D721Med (cell line): Measurements from ENCODE around the gene KIF1B.

Experiments
- DNase-seq: peaks from one replicate; pipeline ENCODE4 v3.0.0; 2011; ENCODE audit warnings: low spot score; ENCODE audit not compliant: insufficient read length
- FAIRE-seq: peaks from 2 replicates; lab custom pipeline; 2011; peaks lifted over from hg19 to GRCh38; lab: Jason Lieb, UNC
- CTCF ChIP-seq: IDR thresholded peaks from 2 replicates; pipeline ENCODE4 v1.5.1; 2012; ENCODE audit warnings: mild to moderate bottlenecking, control low read depth; ENCODE audit not compliant: insufficient read depth; ENCODE audit errors: missing control alignments

The KIF1B gene

DNA sequence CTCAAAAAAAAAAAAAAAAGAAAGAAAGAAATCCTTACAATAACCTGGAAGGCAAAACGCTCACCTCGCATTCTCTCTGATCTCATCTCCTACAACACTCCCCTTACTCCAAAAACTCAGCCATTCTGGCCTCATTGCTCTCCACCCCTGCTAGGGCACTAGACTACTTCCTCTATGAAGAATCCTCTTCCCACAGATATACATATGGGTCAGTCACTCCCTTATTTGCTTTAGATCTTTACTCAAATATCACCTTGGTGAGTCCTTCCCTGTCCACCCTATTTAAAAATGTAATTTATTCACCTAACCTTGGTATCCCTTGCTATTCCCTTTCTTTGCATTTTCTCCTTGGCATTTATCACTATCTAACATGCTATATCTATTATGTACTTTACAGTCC, 24.6 kb upstream of the KIF1B start:
- FAIRE-seq: no peak
- no peak for DNase-seq
- no peak for TF ChIP-seq CTCF

DNA sequence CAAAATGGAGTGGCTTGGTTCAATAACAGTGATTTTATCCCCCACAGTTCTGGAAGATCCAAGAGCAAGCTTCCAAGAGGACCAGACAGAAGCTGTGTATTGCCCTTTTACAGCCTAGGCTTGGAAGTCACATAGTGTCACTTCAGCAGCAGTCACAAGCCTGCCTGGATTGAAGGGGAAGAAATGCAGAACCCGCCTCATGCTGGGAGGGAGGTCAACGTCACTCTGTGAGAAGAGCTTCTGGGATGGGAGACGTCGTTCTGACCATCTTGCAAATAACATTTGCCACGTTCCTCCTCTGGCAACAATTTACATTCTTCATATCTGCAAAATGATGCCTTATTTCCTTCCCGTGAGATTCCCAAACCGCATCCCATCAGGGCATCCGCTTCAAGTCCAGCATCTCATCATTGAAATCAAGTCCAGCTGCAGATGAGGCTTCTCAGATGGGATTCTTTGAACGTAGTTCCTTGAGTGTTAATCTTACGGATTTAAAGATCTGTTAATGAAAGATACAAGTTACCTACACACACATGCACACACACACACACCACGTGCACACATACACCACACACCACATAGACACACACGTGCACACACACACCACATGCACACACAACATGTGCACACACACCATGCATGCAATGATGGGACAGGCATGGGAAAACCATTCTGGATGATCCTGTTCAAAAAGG, 23.9 kb upstream of the KIF1B start:
- DNase-seq: no peak
- FAIRE-seq: no peak
- no peak for TF ChIP-seq CTCF

- no peak for TF ChIP-seq CTCF
- DNase-seq (no peak), FAIRE-seq (no peak)
Measured at GRCh38 chr1:10187026-10187334, 23.4 kb upstream of the KIF1B start.

DNA sequence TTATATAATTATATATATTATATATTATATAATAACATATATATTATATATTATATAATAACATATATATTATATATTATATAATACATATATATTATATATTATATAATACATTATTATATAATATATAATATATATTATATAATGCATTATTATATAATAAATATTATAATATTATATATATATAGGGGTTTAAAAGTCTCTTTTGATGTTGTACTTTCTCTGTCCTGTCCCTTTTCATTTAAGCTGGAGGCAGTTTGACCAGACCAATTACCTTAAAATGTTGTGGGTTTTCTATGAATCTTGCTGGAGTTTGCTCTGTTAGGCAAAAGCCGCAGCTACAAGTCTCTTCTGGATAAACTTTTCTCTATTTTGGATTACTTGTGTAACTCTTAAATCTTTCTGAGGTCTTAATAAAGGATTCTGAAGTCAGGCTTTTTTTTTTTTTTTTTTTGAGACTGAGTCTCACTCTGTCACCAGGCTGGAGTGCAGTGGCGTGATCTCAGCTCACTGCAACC, 22.2 kb upstream of the KIF1B start:
- no peak for DNase-seq
- no peak for FAIRE-seq
- TF ChIP-seq CTCF: no peak

GRCh38 chr1:10189659-10190058, 20.7 kb upstream of the KIF1B start:
- no peak for TF ChIP-seq CTCF
- DNase-seq (no peak), FAIRE-seq (no peak)

GRCh38 chr1:10192263-10192662, 18.1 kb upstream of the KIF1B start:
- no peak for FAIRE-seq
- no peak for DNase-seq
- no peak for TF ChIP-seq CTCF

DNA sequence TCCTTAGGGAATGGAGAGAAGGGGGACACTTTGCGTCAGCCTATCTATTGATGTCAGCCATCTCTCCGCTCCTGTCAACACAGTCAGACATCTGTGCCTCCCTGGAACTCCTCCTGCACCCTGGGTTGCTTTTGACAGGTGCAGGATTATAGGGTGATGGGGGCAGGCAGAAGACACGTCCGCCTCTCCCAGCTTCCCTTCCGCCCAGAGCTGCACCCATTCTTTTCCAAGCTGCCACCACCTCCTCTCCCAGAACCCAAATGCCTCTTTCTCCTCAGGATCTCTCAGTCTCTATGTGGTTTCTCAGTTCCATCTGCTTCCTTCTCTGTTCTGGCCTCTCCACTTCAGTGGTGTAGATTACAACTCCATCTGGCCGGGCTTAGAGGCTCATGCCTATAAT, 17.1 kb upstream of the KIF1B start:
- FAIRE-seq: no peak
- TF ChIP-seq CTCF: no peak
- no peak for DNase-seq
